HG03095 (cell line): ENCODE data around the gene ENSA.
"Not testable (repeated sequence)": the region's sequence is repeated elsewhere in the genome, so short reads cannot be mapped to it uniquely, and the experiment has no call there.

Source experiments
- ATAC-seq: cut with Tn5 transposase; IDR thresholded peaks from one replicate; pipeline ENCODE4 v1.9.1; 2021; ENCODE audit warnings: moderate library complexity; ENCODE audit not compliant: unreplicated experiment

The ENSA gene, protein sequence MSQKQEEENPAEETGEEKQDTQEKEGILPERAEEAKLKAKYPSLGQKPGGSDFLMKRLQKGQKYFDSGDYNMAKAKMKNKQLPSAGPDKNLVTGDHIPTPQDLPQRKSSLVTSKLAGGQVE

DNA sequence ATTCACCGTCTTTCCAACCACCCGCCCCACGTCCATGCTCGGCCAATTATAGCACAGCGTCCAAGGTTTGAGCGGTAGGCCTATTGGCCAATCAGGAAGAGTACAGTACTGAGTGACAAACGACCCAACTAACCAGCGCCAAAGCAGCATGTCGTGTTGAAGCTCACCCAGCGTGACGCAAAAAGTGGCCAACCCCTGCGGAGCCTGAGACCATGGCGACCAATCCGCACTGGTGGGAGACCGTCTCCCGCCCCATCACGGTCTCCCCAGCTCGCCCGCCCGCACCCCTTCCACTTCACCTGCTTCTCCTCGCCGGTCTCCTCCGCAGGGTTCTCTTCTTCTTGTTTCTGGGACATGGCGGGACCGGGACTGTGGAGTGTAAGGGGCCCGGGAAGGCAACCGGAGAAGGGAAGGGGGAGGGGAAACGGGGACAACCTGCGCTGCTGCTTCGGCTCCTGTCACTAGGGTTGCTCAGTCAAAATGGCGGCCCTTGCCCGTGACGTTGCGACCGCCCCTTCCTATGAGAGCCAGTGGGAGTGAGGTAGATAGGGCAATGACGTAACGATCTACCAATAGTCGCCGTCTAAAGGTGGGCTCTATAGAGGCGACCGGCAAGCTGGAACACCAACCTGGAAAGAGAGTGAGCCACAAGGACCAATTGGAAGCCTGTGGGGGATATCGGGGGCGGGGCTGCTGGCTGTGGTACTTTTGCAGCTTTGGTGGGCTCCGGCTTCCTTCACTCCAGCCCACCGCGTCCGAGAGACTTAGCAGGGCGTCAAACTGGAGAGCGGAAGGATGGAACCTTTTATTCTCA lies at the start of gene ENSA:
ENSA (minus strand) TSS at position 498 of the 814 bp plus-strand sequence; CDS start at position 356, 142 bp downstream.
- ATAC-seq: peak; percentile 85

DNA sequence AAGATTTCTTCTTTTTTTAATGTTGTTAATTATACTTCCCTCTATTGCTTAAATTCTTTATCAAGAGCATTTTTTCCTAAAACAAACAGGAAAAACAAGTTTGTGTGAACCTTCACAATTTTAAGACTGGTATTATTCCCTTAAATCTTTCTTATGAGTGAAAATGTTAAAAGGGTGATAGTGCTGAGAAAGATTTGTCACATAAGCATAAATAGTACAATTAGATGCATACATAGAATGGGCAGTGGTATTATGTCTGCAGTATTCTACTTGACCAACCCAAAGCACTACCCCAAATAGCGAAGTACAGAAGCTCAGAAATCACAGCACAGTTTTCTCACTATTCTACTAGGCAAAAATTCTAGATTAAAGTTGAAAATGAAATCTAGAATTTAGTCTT lies 49.6 kb upstream of the ENSA start:
- ATAC-seq: no peak

DNA sequence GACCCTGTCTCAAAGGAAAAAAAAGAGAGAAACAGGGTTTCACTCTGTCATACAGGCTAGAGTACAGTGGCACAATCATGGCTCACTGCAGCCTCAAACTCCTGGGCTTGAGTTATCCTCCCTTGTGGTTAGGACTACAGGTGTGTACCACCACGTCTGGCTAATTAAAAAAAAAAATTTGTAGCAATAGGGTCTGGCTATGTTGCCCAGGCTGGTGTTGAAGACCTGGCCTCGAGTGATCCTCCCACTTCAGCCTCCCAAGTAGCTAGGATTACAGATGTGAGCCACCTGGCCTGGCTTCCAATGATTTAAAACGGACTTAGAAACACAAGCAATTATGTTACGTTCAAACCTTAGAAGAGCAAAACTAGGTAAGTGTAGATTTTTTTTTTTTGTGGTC lies 45.5 kb upstream of the ENSA start:
- ATAC-seq: no peak

DNA sequence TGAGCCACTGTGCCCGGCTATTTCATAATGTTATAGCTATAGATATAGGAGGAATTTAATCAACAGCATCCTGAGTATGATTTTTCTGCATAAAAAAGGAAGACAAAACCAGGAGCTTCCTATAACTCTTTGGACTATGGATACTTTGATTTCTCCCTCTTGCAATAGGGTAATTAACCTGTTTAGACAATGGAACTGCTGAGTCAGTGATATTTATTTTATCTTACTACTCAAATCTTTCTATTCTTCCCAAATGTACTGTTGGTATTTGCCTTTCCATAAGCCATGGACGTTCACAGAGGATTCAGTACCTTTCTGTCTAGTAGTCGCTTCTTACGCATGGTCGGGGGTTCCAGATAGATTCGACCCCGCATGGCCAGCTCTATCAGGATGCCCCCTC lies 33.9 kb upstream of the ENSA start:
- no peak for ATAC-seq

DNA sequence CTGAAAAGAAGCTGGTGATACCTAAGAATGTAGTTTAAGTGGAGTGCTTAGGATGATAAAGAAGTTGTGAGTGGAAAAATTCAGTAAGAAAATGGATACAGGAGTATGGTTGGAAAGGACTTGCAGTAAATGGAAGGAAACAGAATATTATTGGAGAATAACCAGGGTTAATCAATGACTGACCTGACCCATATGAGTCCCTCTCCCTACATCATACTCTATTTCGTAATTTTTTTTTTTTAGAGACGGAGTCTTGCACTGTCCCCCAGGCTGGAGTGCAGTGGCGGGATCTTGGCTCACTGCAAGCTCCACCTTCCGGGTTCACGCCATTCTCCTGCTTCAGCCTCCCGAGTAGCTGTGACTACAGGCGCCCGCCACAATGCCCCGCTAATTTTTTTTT lies 33.4 kb upstream of the ENSA start:
- no peak for ATAC-seq

DNA sequence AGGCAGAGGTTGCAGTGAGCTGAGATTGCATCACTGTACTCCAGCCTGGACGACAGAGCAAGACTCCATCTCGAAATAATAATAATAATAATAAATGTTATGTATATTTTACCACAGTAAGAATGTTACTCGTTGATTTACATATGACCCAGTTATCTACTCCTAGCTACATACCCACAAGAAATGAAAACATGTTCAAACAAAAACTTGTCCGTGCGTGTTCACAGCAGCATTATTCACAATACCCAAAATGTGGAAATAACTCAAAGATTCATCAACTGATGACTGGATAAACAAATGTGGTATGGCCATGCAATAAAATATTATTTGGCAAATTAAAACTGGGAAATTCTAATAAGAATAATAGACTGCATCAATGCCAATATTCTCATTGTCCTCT lies 31.7 kb upstream of the ENSA start:
- no peak for ATAC-seq

DNA sequence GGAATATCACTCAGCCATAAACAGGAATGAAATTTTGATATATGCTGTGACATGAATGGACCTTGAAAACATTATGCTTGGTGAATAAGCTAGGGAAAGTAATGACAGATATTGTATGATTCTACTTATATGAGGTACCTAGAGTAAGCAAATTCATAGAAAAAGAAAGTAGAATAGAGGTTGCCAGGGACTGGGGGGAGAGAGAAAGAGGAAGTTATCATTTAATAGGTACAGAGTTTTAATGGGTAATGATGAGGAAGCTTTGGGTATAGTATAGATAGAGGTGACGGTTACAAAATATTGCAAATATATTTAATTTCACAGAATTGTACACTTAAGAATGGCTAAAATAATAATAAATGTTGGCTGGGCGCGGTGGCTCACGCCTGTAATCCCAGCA lies 31.2 kb upstream of the ENSA start:
- ATAC-seq: no peak

DNA sequence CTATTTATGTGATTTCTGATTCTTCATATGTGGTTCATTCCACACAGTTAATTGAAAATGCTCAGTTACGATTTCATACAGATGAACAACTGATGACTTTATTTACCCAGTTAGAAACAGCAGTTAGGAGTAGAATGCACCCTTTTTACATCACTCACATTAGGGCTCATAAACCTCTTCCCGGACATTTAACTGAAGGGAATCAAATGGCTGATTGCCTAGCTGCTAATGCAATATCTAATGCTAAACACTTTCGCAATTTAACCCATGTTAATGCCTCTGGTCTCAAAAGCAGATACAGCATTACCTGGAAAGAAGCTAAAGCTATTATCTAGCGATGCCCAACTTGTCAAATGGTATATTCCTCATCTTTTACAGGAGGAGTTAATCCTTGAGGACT lies 27.7 kb upstream of the ENSA start:
- not testable (repeated sequence) for ATAC-seq

DNA sequence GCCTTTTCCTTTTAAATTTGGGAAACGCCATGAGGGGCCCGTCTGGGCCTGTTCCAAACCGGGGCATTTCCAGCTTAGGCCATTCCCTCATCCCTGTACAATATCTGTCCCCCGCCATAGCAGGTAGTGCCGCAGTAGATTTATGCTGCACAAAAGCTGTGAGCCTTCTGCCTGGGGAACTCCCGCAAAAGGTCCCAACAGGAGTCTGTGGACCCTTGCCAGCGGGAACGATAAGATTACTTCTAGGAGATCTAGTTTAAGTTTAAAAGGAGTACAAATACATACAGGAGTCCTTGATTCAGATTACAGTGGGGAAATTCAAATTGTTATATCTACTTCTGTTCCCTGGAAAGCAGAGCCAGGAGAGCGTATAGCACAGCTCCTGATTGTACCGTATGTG lies 25.2 kb upstream of the ENSA start:
- not testable (repeated sequence) for ATAC-seq

DNA sequence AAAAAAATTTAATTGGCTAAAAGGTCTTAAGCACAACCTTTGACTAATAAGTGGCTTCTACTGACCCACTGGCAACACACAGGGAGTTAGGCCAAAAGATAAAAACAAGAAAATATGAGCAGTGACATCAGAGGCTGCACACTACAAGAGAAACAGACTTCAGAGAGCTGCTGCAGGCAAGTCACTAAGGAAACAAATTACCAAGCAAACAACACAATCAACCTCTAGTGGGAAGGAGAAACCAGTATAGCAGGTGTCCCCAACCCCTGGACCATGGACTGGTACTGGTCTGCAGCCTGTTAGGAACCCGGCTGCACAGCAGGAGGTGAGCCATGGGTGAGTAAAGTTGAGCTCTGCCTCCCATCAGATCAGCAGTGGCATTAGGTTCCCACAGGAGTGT lies 20.8 kb upstream of the ENSA start:
- no peak for ATAC-seq

DNA sequence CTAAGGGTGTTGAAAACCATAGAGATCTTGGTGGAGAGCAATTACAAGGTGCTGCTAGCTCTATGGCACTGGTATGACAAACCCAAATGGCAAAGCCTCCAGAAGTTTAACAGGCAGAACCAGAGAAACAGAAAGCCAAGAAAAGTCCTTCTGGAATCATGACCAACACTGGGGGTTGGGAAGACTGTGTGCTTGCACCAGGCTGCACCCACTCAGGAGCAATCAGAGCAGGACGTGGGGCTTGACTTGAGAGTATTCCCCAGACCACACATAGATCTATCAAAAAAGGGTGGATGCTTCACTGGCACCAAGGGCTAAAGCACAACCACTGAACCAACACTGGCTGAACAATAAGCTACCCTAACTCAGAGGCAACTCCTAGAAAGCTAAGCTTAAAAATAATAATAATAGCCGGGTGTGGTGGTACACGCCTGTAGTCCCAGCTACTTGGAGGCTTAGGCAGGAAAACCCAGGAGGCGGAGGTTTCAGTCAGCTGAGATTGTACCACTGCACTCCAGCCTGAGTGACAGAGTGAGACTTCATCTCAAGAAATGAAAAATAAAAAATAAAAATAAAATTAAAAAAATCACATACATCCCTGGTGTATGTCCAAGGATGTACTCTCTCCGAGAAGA lies 20.1 kb upstream of the ENSA start:
- ATAC-seq: no peak

DNA sequence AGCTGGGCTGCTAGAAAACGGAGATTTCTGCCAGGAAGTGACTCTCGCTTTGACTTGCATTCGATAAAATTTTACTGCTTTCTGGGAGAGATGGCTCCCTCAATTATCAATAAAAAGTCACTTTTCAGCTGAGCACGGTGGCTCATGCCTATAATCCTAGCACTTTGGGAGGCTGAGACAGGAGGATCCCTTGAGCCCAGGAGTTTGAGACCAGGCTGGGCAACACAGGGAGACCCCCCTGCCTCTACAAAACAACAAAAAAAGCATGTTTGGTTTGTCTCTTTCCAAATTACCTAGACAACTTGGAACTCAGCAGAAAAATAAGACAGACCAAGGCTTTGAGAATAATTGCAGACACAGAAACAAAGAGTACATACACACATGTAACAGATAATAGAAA lies 12.9 kb upstream of the ENSA start:
- no peak for ATAC-seq

DNA sequence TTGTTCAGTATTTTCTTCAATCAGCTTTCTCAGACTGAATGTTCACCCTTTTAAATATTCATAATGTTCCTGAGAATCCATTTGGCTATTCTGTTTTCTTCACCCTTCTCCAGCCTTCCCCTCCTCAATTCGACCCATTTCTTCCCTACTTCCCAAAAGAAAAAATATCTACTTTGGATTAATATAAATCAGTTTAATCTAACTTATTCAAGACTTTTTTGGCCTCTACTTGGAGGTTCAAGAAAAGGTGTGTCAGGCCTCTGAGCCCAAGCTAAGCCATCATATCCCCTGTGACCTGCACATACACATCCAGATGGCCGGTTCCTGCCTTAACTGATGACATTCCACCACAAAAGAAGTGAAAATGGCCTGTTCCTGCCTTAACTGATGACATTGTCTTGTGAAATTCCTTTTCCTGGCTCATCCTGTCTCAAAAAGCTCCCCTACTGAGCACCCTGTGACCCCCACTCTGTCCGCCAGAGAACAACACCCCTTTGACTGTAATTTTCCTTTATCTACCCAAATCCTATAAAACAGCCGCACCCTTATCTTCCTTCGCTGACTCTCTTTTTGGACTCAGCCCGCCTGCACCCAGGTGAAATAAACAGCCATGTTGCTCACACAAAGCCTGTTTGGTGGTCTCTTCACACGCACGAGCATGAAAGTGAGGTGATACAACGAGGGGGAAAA lies 11.9 kb upstream of the ENSA start:
- not testable (repeated sequence) for ATAC-seq

DNA sequence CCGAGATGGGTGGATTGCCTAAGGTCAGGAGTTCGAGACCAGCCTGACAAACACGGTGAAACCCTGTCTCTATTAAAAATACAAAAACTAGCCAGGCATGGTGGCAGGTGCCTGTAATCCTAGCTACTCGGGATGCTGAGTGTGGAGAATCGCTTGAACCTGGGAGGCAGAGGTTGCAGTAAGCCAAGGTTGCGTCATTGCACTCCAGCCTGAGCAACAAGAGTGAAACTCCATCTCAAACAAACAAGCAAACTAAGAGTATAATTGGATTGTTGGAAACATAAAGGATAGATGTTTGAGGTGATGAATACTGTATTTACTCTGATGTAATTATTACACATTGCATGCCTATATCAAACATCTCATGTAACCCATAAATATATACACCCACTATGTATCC lies 9.0 kb upstream of the ENSA start:
- not testable (repeated sequence) for ATAC-seq

DNA sequence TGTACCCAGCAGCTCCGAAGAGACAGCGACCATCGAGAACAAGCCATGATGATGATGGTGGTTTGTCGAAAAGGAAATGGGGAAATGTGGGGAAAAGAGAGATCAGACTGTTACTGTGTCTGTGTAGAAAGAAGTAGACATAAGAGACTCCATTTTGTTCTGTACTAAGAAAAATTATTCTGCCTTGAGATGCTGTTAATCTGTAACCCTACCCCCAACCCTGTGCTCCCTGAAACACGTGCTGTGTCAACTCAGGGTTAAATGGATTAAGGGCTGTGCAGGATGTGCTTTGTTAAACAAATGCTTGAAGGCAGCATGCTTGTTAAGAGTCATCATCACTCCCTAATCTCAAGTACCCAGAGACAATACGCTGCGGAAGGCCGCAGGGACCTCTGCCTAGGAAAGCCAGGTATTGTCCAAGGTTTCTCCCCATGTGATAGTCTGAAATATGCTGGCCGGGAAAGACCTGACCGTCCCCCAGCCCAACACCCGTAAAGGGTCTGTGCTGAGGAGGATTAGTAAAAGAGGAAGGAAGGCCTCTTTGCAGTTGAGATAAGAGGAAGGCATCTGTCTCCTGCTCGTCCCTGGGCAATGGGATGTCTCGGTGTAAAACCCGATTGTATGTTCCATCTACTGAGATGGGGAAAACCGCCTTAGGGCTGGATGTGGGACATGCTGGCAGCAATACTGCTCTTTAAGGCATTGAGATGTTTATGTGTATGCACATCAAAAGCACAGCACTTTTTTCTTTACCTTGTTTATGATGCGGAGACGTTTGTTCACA lies 5.6 kb upstream of the ENSA start:
- not testable (repeated sequence) for ATAC-seq

DNA sequence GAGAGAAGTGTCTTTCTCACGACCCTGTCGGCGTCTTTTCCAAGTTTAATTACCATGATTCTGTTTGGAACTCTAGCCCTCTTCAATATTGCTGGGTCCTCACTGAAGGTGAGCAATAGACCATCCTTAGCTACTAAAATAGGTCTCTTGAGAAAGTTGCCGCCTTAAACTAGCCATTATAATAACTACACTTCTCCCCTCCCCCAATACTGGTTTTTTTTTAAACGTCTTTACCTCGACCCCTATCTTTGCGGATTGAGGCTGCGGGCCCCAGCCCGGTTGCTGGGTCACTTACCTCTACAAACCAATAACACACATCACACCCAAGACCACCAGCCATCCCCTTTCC lies 672 bp downstream of the ENSA start:
- ATAC-seq: no peak

DNA sequence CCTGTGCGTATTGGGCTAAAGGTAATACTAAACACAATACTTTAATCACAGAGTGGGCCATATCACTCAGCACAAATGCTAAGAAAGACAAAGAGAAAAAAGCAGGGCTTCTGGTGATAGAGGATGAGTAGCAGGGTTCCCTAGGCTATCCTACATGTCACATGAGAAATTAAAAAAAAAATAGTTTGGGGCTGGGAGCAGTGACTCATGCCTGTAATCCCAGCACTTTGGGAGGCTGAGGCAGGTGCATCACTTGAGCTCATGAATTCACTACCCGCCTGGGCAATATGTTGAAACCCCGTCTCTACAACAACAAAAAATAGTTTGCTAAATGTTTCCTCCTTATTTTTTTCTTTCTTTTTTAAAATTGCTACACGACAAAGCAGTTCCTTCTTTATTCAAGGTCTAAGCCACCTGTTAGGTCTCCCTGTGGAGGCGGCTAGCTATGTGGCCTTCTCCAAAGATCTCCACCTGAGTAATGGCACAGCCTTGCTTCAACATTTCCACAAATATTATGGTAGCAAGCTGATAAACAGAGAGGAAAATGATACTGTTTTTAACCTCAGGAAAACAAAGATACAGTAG lies 1.5 kb downstream of the ENSA start:
- no peak for ATAC-seq

DNA sequence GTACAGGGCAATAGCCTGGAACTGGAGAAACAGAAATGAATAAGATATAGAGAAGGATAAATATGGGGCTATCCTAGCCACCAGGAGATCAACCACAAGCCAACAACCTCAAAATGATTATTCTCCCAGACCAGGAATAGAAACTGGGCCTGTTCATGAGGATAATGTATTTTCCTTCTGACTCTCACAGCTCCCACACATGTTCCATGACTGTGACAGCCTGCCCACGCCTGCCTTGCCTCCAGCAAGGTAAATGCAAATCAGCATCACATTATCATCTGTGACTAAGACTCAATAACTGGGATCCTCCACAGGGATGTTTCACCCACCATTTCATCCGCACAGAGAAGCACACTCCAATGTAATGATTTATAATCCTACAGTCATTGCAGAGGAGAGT lies 3.3 kb downstream of the ENSA start:
- no peak for ATAC-seq

DNA sequence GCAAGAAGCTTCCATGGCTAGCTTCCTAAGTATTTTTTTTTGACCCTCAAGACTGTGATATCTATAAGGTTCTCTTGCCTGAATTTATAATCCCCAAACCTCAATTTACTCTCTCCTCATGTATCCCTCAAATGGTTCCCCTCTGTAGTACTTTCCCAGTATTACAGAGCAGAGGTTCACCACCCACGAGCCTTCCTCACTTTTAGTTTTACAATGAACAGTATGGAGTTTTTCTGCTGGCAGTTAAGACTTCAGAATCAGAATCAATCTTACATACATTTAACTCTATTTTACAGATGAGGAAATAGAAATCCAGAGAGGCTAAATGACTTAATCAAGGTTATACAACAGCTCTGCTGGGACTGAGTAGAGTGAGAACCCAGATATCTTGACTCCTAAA lies 4.9 kb downstream of the ENSA start:
- not testable (repeated sequence) for ATAC-seq

DNA sequence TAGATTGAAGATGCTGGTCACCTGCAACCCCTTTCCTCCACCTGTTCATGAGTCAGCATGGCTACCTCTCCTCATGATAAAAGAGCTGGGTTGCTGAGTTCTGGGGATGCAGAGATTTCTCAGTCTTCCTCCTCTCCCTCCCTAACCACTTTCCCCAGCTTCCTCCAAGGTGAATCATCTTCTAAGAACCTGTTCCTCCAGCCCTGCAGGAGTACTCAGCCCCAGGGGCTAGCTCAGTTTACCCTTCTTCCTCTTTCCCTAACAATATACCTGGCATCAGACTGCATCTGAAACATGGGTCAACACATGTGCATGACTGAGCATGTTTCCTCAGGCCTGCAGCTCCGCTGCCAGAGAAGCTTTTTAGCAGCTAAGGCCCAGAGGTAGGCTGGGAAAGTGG lies 5.3 kb downstream of the ENSA start:
- not testable (repeated sequence) for ATAC-seq
